ENCODE measurements around the gene SESN2.

SESN2 gene

DNA sequence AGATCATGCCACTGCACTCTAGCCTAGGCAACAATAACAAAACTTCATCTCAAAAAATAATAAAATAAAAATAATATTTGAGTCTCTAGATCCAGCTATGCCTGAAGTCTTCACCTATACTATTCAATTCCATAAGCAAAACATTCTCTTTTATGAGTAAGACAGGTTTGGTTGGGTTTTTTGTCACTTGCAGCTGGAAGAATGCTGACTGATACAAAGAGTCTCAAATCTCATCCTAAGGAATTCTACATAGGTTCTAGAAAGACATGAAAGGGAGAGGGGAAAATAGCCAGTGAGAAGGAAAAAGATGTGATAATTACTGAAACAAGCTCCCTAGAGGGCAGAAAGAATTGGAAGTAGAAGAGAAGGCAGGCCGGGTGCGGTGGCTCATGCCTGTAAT lies 39.1 kb downstream of the SESN2 start:
- H3K36me3 ChIP-seq (ENCODE audit: low read depth): no peaks in the 10 kb centered on the region
- ATAC-seq (ENCODE audit: low read depth) (no peak), DNase-seq (ENCODE audit: low spot score) (no peak)
- no peak for TF ChIP-seq CTCF (IDR thresholded peaks at IDR 0.05; ENCODE audit: poor library complexity, severe bottlenecking)
- H3K27me3 ChIP-seq (ENCODE audit: insufficient read depth, poor library complexity, severe bottlenecking): no peaks in the 10 kb centered on the region
- no peak overlapping the region for H3K4me3 ChIP-seq (ENCODE audit: severe bottlenecking)
- H3K27ac ChIP-seq (ENCODE audit: poor library complexity, severe bottlenecking): no peak overlapping the region
- no peaks in the 10 kb centered on the region for H3K9me3 ChIP-seq (ENCODE audit: severe bottlenecking)
- peaks cover 3% of the 10 kb centered on the region for H3K4me1 ChIP-seq (ENCODE audit: insufficient read depth, poor library complexity, severe bottlenecking)

DNA sequence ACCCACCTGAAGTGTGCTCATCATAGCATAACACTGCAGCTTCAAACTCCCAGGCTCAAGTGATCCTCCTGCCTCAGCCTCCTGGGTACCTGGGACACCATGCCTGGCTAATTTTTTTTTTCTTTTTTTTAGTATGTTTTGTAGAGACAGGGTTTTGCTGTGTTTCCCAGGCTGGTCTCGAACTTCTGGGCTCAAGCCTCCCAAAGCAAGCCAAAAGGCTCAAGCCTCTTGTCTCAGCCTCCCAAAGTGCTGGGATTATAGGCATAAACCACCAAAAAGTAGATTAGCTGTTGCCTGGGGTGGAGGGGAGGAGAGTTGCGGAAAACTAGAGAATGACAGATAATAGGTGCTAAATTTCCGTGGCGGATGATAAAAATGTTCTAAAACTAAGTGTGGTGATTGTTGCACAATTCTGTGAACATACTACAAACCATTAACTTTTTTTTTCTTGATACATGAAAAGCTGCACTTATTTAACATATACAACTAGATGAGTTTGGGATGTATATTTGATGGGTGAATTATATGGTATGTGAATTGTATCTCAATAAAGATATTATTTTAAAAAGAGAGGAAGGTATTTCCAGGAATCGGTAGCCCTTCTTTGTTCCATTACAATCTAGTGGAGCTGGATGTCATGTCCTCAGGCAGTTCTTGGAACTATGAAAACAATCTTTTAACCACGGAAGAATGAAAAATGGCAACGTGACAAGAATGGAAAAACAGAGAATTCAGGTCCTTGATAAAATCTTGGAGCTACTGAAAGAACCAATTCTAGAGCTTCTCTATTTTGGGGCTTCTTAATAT lies 42.3 kb downstream of the SESN2 start:
- ATAC-seq (ENCODE audit: low read depth): no peak
- H3K27me3 ChIP-seq (ENCODE audit: insufficient read depth, poor library complexity, severe bottlenecking): no peaks in the 10 kb centered on the region
- H3K4me1 ChIP-seq (ENCODE audit: insufficient read depth, poor library complexity, severe bottlenecking): peaks cover 3% of the 10 kb centered on the region
- no peak overlapping the region for H3K4me3 ChIP-seq (ENCODE audit: severe bottlenecking)
- no peaks in the 10 kb centered on the region for H3K36me3 ChIP-seq (ENCODE audit: low read depth)
- no peak for DNase-seq (ENCODE audit: low spot score)
- TF ChIP-seq CTCF (IDR thresholded peaks at IDR 0.05; ENCODE audit: poor library complexity, severe bottlenecking): no peak
- no peaks in the 10 kb centered on the region for H3K9me3 ChIP-seq (ENCODE audit: severe bottlenecking)
- H3K27ac ChIP-seq (ENCODE audit: poor library complexity, severe bottlenecking): no peak overlapping the region

DNA sequence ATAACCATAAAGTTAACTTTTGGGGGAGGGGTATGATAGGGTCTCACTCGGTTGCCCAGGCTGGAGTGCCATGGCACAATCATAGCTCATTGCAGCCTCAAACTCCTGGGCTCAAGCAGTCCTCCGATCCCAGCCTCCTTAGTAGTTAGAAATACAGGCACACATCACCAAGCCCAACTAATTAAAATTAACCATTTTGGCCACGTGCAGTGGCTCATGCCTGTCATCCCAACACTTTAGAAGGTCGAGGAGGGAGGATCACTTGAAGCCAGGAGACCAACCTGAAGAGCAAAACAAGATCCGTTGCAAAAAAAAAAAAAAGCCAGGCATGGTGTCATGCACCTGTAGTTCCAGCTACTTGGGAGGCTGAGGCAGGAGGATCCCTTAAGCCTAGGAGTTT lies 42.9 kb downstream of the SESN2 start:
- ATAC-seq (ENCODE audit: low read depth): no peak
- H3K4me1 ChIP-seq (ENCODE audit: insufficient read depth, poor library complexity, severe bottlenecking): peaks cover 3% of the 10 kb centered on the region
- no peak for TF ChIP-seq CTCF (IDR thresholded peaks at IDR 0.05; ENCODE audit: poor library complexity, severe bottlenecking)
- H3K4me3 ChIP-seq (ENCODE audit: severe bottlenecking): no peak overlapping the region
- no peaks in the 10 kb centered on the region for H3K27me3 ChIP-seq (ENCODE audit: insufficient read depth, poor library complexity, severe bottlenecking)
- H3K27ac ChIP-seq (ENCODE audit: poor library complexity, severe bottlenecking): no peak overlapping the region
- no peaks in the 10 kb centered on the region for H3K9me3 ChIP-seq (ENCODE audit: severe bottlenecking)
- no peaks in the 10 kb centered on the region for H3K36me3 ChIP-seq (ENCODE audit: low read depth)
- DNase-seq (ENCODE audit: low spot score): no peak

GRCh38 chr1:28306301-28306949 lies 47.1 kb downstream of the SESN2 start:
- no peak for TF ChIP-seq CTCF (IDR thresholded peaks at IDR 0.05; ENCODE audit: poor library complexity, severe bottlenecking)
- no peaks in the 10 kb centered on the region for H3K9me3 ChIP-seq (ENCODE audit: severe bottlenecking)
- H3K27me3 ChIP-seq (ENCODE audit: insufficient read depth, poor library complexity, severe bottlenecking): no peaks in the 10 kb centered on the region
- H3K4me1 ChIP-seq (ENCODE audit: insufficient read depth, poor library complexity, severe bottlenecking): peaks cover 3% of the 10 kb centered on the region
- DNase-seq (ENCODE audit: low spot score): no peak
- ATAC-seq (ENCODE audit: low read depth): no peak
- H3K27ac ChIP-seq (ENCODE audit: poor library complexity, severe bottlenecking): no peak overlapping the region
- no peak overlapping the region for H3K4me3 ChIP-seq (ENCODE audit: severe bottlenecking)
- no peaks in the 10 kb centered on the region for H3K36me3 ChIP-seq (ENCODE audit: low read depth)

GRCh38 chr1:28308750-28309149 lies 49.4 kb downstream of the SESN2 start:
- no peaks in the 10 kb centered on the region for H3K36me3 ChIP-seq (ENCODE audit: low read depth)
- ATAC-seq (ENCODE audit: low read depth) (no peak), DNase-seq (ENCODE audit: low spot score) (no peak)
- no peaks in the 10 kb centered on the region for H3K9me3 ChIP-seq (ENCODE audit: severe bottlenecking)
- no peak overlapping the region for H3K27ac ChIP-seq (ENCODE audit: poor library complexity, severe bottlenecking)
- no peaks in the 10 kb centered on the region for H3K27me3 ChIP-seq (ENCODE audit: insufficient read depth, poor library complexity, severe bottlenecking)
- H3K4me1 ChIP-seq (ENCODE audit: insufficient read depth, poor library complexity, severe bottlenecking): peaks cover 4% of the 10 kb centered on the region
- no peak overlapping the region for H3K4me3 ChIP-seq (ENCODE audit: severe bottlenecking)
- no peak for TF ChIP-seq CTCF (IDR thresholded peaks at IDR 0.05; ENCODE audit: poor library complexity, severe bottlenecking)

Data from RWPE2 (cell line).